GM19452 (cell line): ENCODE results near the gene PTH.

ENCODE experiments used
- ATAC-seq: cut with Tn5 transposase; IDR thresholded peaks from one replicate; pipeline ENCODE4 v1.9.1; 2021; ENCODE audit not compliant: unreplicated experiment

Gene PTH

GRCh38 chr11:13495929-13496328 lies at the start of gene PTH:
TSS of gene PTH (minus strand) at chr11:13495997. CDS start at chr11:13492855, 3,142 bp downstream.
- ATAC-seq = no peak

GRCh38 chr11:13538044-13538443 lies 42.2 kb upstream of the PTH start:
- ATAC-seq = no peak

- ATAC-seq = no peak
Measured at GRCh38 chr11:13535819-13536218, 40.0 kb upstream of the PTH start.

GRCh38 chr11:13534358-13534757 lies 38.6 kb upstream of the PTH start:
- ATAC-seq = no peak

- no peak for ATAC-seq
Measured at GRCh38 chr11:13525257-13525656, 29.5 kb upstream of the PTH start.

- ATAC-seq = no peak
Measured at GRCh38 chr11:13503393-13503792, 7.6 kb upstream of the PTH start.

- no peak for ATAC-seq
Measured at GRCh38 chr11:13502492-13502891, 6.7 kb upstream of the PTH start.

- ATAC-seq = no peak
Measured at GRCh38 chr11:13494051-13494450, 1.7 kb downstream of the PTH start.

GRCh38 chr11:13487661-13488030 lies 8.2 kb downstream of the PTH start:
- no peak for ATAC-seq

GRCh38 chr11:13486926-13487660 lies 8.7 kb downstream of the PTH start:
- ATAC-seq = no peak

GRCh38 chr11:13480198-13480597 lies 15.6 kb downstream of the PTH start:
- no peak for ATAC-seq

- ATAC-seq = no peak
Measured at GRCh38 chr11:13479688-13480087, 16.1 kb downstream of the PTH start.

- no peak for ATAC-seq
Measured at GRCh38 chr11:13475091-13475490, 20.7 kb downstream of the PTH start.

- ATAC-seq = no peak
Measured at GRCh38 chr11:13473013-13473722, 22.6 kb downstream of the PTH start.

- ATAC-seq = no peak
Measured at GRCh38 chr11:13468750-13469149, 27.0 kb downstream of the PTH start.

- ATAC-seq = no peak
Measured at GRCh38 chr11:13465909-13466371, 29.9 kb downstream of the PTH start.

GRCh38 chr11:13463779-13464290 lies 32.0 kb downstream of the PTH start:
- no peak for ATAC-seq

- peak; percentile 98 for ATAC-seq
Measured at GRCh38 chr11:13462901-13463778, 32.7 kb downstream of the PTH start, which contains the start of gene BTBD10. TSS of gene BTBD10 (minus strand) at chr11:13463222. CDS start at chr11:13445124, 18,098 bp downstream.

GRCh38 chr11:13462311-13462900 lies 33.4 kb downstream of the PTH start:
- peak; percentile 29 for ATAC-seq

GRCh38 chr11:13461291-13461690 lies 34.5 kb downstream of the PTH start:
- ATAC-seq = no peak
